ENCODE measurements around the gene OXNAD1. TPM values are rescaled to one million over a fixed set of nuclear protein-coding genes. Genes with fewer than 3 reads are reported as not detected.

The OXNAD1 gene
- total RNA-seq, 1 experiment from 2014 or later, result 12.1 TPM

- peak; percentile 89 for ATAC-seq
- Histone ChIP-seq H3K4me3 (replicated peaks in 1 of 2; ENCODE audit: low read depth in 1 of 2, low read length in 2 of 2) (no peak overlapping the region), H3K9me2 (ENCODE audit: insufficient read depth) (no peaks in the 10 kb centered on the region), H3K27me3 (ENCODE audit: insufficient read depth, low read length) (no peaks in the 10 kb centered on the region), H3K9ac (ENCODE audit: low read length) (no peak overlapping the region), H3K9me3 (ENCODE audit: control insufficient read depth in 1 of 2, insufficient read depth in 1 of 2, low read depth in 1 of 2, low read length in 2 of 2) (no peaks in the 10 kb centered on the region), H3K79me2 (ENCODE audit: insufficient read depth, low read length) (no peaks in the 10 kb centered on the region), H4K20me1 (ENCODE audit: insufficient read depth) (no peaks in the 10 kb centered on the region), H3K36me3 (ENCODE audit: control insufficient read depth in 1 of 2, insufficient read depth in 2 of 2, low read length in 2 of 2) (no peaks in the 10 kb centered on the region), H3K27ac (ENCODE audit: low read depth, low read length) (no peak overlapping the region), H2AFZ (ENCODE audit: low read depth, low read length, poor library complexity, severe bottlenecking) (no peak overlapping the region), H3K4me1 (ENCODE audit: control insufficient read depth in 1 of 2, insufficient read depth in 2 of 2, low read length in 2 of 2) (no peaks in the 10 kb centered on the region), H3K4me2 (ENCODE audit: low read length) (no peak overlapping the region)
- ChIA-PET POLR2A (no interaction called here), CTCF (interaction anchor here (2.2 kb wide), 1 partner anchor 29 kb away, joined by 13 read pairs; no protein-coding TSS in a partner anchor), RAD21 (ENCODE audit: low non-redundant PET in 1 of 2, low total read pairs in 2 of 2, uncharacterized antibody in 2 of 2, unreplicated experiment in 2 of 2) (no interaction called here)
- peak; percentile 13 for DNase-seq (ENCODE audit: low read depth, low spot score)
- TF ChIP-seq EGR1 (IDR thresholded peaks at IDR 0.05; ENCODE audit: low read depth) (no peak), YY1 (IDR thresholded peaks at IDR 0.05; ENCODE audit: extremely low read depth, insufficient replicate concordance, low read depth, low read length) (no peak), RAD21 (IDR thresholded peaks at IDR 0.05; ENCODE audit: low read depth) (peak; percentile 40), ZBTB33 (IDR thresholded peaks at IDR 0.05; ENCODE audit: extremely low read depth, insufficient replicate concordance, low read length) (no peak), REST (IDR thresholded peaks at IDR 0.05; ENCODE audit: low read depth) (no peak), JUND (IDR thresholded peaks at IDR 0.05) (no peak), ELF1 (IDR thresholded peaks at IDR 0.05; ENCODE audit: borderline replicate concordance, low read depth) (no peak), POLR2A (IDR thresholded peaks at IDR 0.05; ENCODE audit: borderline replicate concordance, extremely low read depth, insufficient read depth, insufficient read length) (no peak), CTCF (IDR thresholded peaks at IDR 0.05 in 2 of 3, conservative IDR thresholded peaks at IDR 0.05 in 1 of 3; ENCODE audit: borderline replicate concordance in 1 of 3, insufficient read depth in 1 of 3, low read depth in 2 of 3, low read length in 2 of 3) (peak; percentile 31 to 72 (median 65); a peak in 5 of 6 replicates), ATF3 (IDR thresholded peaks at IDR 0.05) (no peak), MAX (IDR thresholded peaks at IDR 0.05) (no peak), ZNF274 (IDR thresholded peaks at IDR 0.05; ENCODE audit: low read depth, low read length) (no peak), FOSL1 (IDR thresholded peaks at IDR 0.05; ENCODE audit: low read depth) (no peak)
- no TSS peak for BruUV-seq (replicated peaks)
- intact Hi-C loops (cut with micrococcal nuclease), result loop anchor here (1.0 kb wide), 2 partner anchors 29 to 51 kb away; no protein-coding TSS in a partner anchor
Measured at GRCh38 chr3:16319307-16319706, 54.3 kb downstream of the OXNAD1 start.

Data from HCT116 (cell line).